GM20000 (cell line): ENCODE results near the gene DDX54.

Source experiments
- DNase-seq: peaks from one replicate; pipeline ENCODE4 v3.0.0; 2012; ENCODE audit warnings: low spot score
- CTCF ChIP-seq: IDR thresholded peaks from 2 replicates; pipeline ENCODE4 v1.5.1; 2012; ENCODE audit warnings: mild to moderate bottlenecking, control low read depth; ENCODE audit errors: extremely low read depth, missing control alignments

Gene DDX54

GRCh38 chr12:113185180-113186032, at the start of gene DDX54, which contains the start of gene RITA1:
TSS of gene DDX54 (minus strand) at chr12:113185478. CDS start at chr12:113185451, 27 bp downstream.
TSS of gene RITA1 (plus strand) at chr12:113185721. CDS start at chr12:113186747, 1,026 bp downstream.
- peak; percentile 86 for DNase-seq
- TF ChIP-seq CTCF = no peak

- TF ChIP-seq CTCF = no peak
- no peak for DNase-seq
Observed at GRCh38 chr12:113234483-113234882, 49.2 kb upstream of the DDX54 start.

GRCh38 chr12:113233967-113234366, 48.7 kb upstream of the DDX54 start:
- no peak for TF ChIP-seq CTCF

GRCh38 chr12:113232840-113233585, 47.7 kb upstream of the DDX54 start:
- peak; percentile 60 for DNase-seq

More at GRCh38 chr12:113233967-113234366, 48.7 kb upstream of the DDX54 start:
- DNase-seq = no peak

GRCh38 chr12:113232089-113232839, 47.0 kb upstream of the DDX54 start:
- TF ChIP-seq CTCF = no peak
- no peak for DNase-seq

More at GRCh38 chr12:113232840-113233585, 47.7 kb upstream of the DDX54 start:
- TF ChIP-seq CTCF = peak; percentile 26

GRCh38 chr12:113231235-113232088, 46.2 kb upstream of the DDX54 start:
- TF ChIP-seq CTCF = no peak
- no peak for DNase-seq
